GM21367 (cell line): ENCODE measurements around the gene RCAN1.
"Not testable (repeated sequence)": the region's sequence is repeated elsewhere in the genome, so short reads cannot be mapped to it uniquely, and the experiment has no call there.

Experiments used
- ATAC-seq: cut with Tn5 transposase; IDR thresholded peaks from one replicate; pipeline ENCODE4 v1.9.1; 2021; ENCODE audit not compliant: unreplicated experiment

The RCAN1 gene

GRCh38 chr21:34520281-34520680 is 94.6 kb downstream of the RCAN1 start:
- ATAC-seq = no peak

- no peak for ATAC-seq
Observed at GRCh38 chr21:34519694-34520093, 95.2 kb downstream of the RCAN1 start.

GRCh38 chr21:34519016-34519415 is 95.9 kb downstream of the RCAN1 start:
- ATAC-seq = no peak

- no peak for ATAC-seq
Observed at GRCh38 chr21:34518301-34518700, 96.6 kb downstream of the RCAN1 start.

- ATAC-seq = no peak
Observed at GRCh38 chr21:34517491-34518245, 97.2 kb downstream of the RCAN1 start.

- ATAC-seq = no peak
Observed at GRCh38 chr21:34517039-34517438, 97.9 kb downstream of the RCAN1 start.

GRCh38 chr21:34514576-34515115 is 100.3 kb downstream of the RCAN1 start:
- ATAC-seq = no peak

- ATAC-seq = no peak
Observed at GRCh38 chr21:34513129-34513675, 101.7 kb downstream of the RCAN1 start.

GRCh38 chr21:34511787-34512455 is 103.0 kb downstream of the RCAN1 start, which contains the start of gene KCNE1:
Gene KCNE1 (minus strand): TSS chr21:34512210. CDS start chr21:34449634, 62,576 bp downstream.
- ATAC-seq = no peak

GRCh38 chr21:34511181-34511580 is 103.7 kb downstream of the RCAN1 start:
- ATAC-seq = no peak

- no peak for ATAC-seq
Observed at GRCh38 chr21:34510148-34511142, 104.5 kb downstream of the RCAN1 start.

GRCh38 chr21:34509151-34509550 is 105.8 kb downstream of the RCAN1 start:
- no peak for ATAC-seq

- ATAC-seq = no peak
Observed at GRCh38 chr21:34504595-34504994, 110.3 kb downstream of the RCAN1 start.

GRCh38 chr21:34502480-34503106 is 112.3 kb downstream of the RCAN1 start:
- no peak for ATAC-seq

- no peak for ATAC-seq
Observed at GRCh38 chr21:34501716-34502115, 113.2 kb downstream of the RCAN1 start.

GRCh38 chr21:34500191-34500590 is 114.7 kb downstream of the RCAN1 start:
- ATAC-seq = no peak

- no peak for ATAC-seq
Observed at GRCh38 chr21:34499116-34499515, 115.8 kb downstream of the RCAN1 start.

- ATAC-seq = no peak
Observed at GRCh38 chr21:34498623-34499022, 116.3 kb downstream of the RCAN1 start.

GRCh38 chr21:34483854-34484253 is 131.1 kb downstream of the RCAN1 start:
- not testable (repeated sequence) for ATAC-seq

- not testable (repeated sequence) for ATAC-seq
Observed at GRCh38 chr21:34483435-34483834, 131.5 kb downstream of the RCAN1 start.
